Testis (tissue), 3 donors: ENCODE measurements around the gene SPACDR. TPM values are rescaled to one million over a fixed set of nuclear protein-coding genes. Genes with fewer than 3 reads are reported as not detected.

Experiments used
- DNase-seq: peaks from one replicate; pipeline ENCODE4 v3.0.0-alpha.2; 2019
- H3K27ac ChIP-seq, 2 donors: fragments of 200-600 bp; sonication (generic); one replicate each; pipeline ENCODE4 v1.5.1; 2019
- H3K27me3 ChIP-seq: fragments of 200-600 bp; sonication (generic); one replicate; pipeline ENCODE4 v1.5.1; 2019
- H3K36me3 ChIP-seq: fragments of 200-600 bp; sonication (generic); one replicate; pipeline ENCODE4 v1.5.1; 2017; ENCODE audit warnings: low read depth; ENCODE audit errors: missing control alignments
- H3K4me1 ChIP-seq: fragments of 200-600 bp; sonication (generic); one replicate; pipeline ENCODE4 v1.5.1; 2019
- H3K4me3 ChIP-seq, 2 donors: fragments of 200-600 bp; sonication (generic); one replicate each; pipeline ENCODE4 v1.5.1; 2017 to 2019
- H3K9me3 ChIP-seq: fragments of 200-600 bp; sonication (generic); one replicate; pipeline ENCODE4 v1.5.1; 2017
- POLR2A ChIP-seq: fragments of 450-650 bp; IDR thresholded peaks from one replicate; pipeline ENCODE4 v1.6.1; 2017; ENCODE audit warnings: antibody characterized with exemption, mild to moderate bottlenecking, moderate library complexity
- WGBS, 2 donors: methylation state at CpG; one replicate each; pipeline ENCODE4 v1.1.5; 2018; 5-methylcytosine and 5-hydroxymethylcytosine counted together
- intact Hi-C: fragments of 100-400 bp; cut with DNase I; formaldehyde crosslinking; loops from one replicate; pipeline ENCODE4 v1.15.1; 2023; ENCODE audit warnings: low total_unique reads
- polyA plus RNA-seq: library from polyadenylated mRNA; stranded (reverse); fragments of 350-450 nt; fragmentation: Illumina TruSeq; extraction: RNeasy Lipid Tissue Mini Kit (QIAGEN cat#74804); gene quantifications from one replicate; pipeline ENCODE4 v1.2.3, GENCODE V29; 2014; ENCODE audit warnings: low read depth, low replicate concordance; ENCODE audit not compliant: insufficient read depth
- total RNA-seq, 2 donors: library from RNA; depleted of rRNA; stranded (reverse); fragments of >200 nt; gene quantifications; one replicate each; pipeline ENCODE4 v1.2.3, GENCODE V29; 2016
- TF ChIP-seq, protein P1 (sequence below), 3 experiments: fragments of 450-650 bp in 2 of 3; fragments of 200-600 bp in 1 of 3; sonication (generic) in 1 of 3; IDR thresholded peaks; one replicate each; pipeline ENCODE4 v1.5.1; 2016 to 2019; ENCODE audit warnings: antibody characterized with exemption in 3 of 3, mild to moderate bottlenecking in 2 of 3, moderate library complexity in 1 of 3

SPACDR gene
- total and polyA plus RNA-seq, 3 donors from 2014 or later: 34.0 to 84.9 (median 45.8) TPM

DNA sequence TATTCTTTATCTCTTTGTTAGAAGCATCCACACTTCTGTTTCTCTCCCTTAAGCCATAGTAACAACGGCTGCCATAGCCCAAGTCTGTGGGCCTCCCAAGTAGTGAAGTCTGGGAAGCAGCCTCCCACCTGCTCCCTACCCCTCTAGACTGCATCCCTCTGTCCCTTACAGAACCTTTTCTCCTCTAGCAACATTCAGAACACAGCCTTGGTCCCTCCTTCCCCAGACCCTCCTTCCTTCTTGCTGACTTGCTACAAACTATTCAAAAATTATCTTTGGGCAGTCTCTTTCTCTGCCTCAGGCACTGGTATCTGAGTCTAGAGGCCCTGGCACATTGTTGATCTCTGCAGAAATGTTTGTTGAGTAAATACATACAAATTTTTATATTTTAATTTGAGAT lies 17.4 kb upstream of the SPACDR start:
- H3K27ac ChIP-seq: peak overlapping the region in 1 of 2 donors; percentile 85
- TF ChIP-seq POLR2A: no peak
- TF ChIP-seq, protein P1, sequence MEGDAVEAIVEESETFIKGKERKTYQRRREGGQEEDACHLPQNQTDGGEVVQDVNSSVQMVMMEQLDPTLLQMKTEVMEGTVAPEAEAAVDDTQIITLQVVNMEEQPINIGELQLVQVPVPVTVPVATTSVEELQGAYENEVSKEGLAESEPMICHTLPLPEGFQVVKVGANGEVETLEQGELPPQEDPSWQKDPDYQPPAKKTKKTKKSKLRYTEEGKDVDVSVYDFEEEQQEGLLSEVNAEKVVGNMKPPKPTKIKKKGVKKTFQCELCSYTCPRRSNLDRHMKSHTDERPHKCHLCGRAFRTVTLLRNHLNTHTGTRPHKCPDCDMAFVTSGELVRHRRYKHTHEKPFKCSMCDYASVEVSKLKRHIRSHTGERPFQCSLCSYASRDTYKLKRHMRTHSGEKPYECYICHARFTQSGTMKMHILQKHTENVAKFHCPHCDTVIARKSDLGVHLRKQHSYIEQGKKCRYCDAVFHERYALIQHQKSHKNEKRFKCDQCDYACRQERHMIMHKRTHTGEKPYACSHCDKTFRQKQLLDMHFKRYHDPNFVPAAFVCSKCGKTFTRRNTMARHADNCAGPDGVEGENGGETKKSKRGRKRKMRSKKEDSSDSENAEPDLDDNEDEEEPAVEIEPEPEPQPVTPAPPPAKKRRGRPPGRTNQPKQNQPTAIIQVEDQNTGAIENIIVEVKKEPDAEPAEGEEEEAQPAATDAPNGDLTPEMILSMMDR (IDR thresholded peaks at IDR 0.05): no peak
- DNase-seq: peak; percentile 61
- no peaks in the 10 kb centered on the region for H3K36me3 ChIP-seq
- no peak overlapping the region for H3K4me3 ChIP-seq
- H3K9me3 ChIP-seq: no peaks in the 10 kb centered on the region
- H3K27me3 ChIP-seq: no peaks in the 10 kb centered on the region
- H3K4me1 ChIP-seq: peaks cover 38% of the 10 kb centered on the region
- 79 to 81% methylated on average over 1 of the region's 1 CpG for WGBS, 2 donors
- intact Hi-C loops: loop anchor here (5.0 kb wide), 1 partner anchor 76 kb away; no protein-coding TSS in a partner anchor

DNA sequence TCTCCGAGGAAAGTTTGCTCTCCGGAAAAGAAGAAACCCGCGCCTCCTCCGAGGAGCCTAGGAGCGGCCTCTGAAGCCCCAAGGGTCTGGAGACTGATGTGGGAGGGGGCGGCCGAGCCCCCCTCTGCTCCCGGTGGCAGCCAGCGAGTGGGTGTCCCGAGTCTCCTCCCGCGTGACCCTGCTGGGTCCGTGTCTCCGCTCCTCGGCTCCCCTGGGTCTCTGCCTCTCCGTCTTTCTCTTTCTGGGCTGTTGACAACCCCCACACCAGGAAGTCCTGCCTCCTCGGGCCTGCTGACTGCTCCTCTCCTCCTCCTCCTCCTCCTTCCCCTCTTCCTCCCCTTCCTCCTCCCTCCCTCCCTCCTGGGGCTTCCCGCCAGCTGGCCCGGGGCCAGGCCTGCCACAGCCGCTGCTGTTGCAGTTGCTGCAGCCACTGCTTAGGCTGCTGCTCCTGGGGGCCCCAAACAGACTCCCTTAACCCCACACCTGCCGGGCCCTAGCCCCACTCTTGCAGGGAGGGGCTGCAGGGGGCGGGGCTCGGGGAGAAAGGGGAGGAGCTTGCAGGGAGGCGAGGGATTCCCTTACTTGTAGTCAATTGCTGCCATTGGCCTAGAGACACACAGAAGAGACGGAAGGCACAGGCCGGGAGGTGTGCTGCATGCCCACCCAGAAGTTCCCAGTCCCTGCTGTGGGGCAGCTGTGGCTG lies 15.0 kb upstream of the SPACDR start, which contains the start of gene TSC22D4:
Gene TSC22D4 (minus strand): TSS at position 257 of the 703 bp plus-strand sequence. CDS start 1,176 bp downstream, outside the sequence.
- H3K27ac ChIP-seq: peak within 1 kb of the TSS; percentile 93 to 95
- peak within 1 kb of the TSS; percentile 83 to 98 for H3K4me3 ChIP-seq
- WGBS, 2 donors: 0 to 2% methylated on average over 10 to 27 of the region's 27 CpGs
- DNase-seq: peak; percentile 96
- H3K36me3 ChIP-seq: no peaks in the 10 kb centered on the region
- H3K4me1 ChIP-seq: peaks cover 45% of the 10 kb centered on the region
- no peaks in the 10 kb centered on the region for H3K9me3 ChIP-seq
- intact Hi-C loops: no loop called here
- peak; percentile 79 for TF ChIP-seq POLR2A
- TF ChIP-seq, protein P1 (IDR thresholded peaks at IDR 0.05): no peak
- H3K27me3 ChIP-seq: no peaks in the 10 kb centered on the region

DNA sequence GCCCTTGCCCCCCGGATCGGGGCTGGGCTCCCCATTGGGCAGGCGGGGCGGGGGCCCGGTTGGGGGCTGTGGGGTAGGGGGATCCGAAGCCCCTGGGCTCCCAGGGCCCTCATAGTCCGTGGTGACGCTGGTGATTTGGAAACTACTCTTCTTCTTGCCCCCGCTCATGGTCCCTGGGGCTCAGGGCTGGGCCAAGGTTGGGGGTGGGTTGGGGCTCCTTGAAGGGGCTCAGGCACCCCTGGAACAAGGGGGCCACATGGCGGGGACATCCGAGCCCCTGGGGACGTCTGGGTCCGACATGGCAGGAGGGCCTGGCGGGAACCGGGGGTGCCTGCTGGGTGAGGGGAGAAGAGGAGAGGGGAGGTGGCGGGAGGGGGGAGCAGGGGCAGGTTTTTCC lies 13.8 kb upstream of the SPACDR start:
- TF ChIP-seq POLR2A: no peak
- TF ChIP-seq, protein P1 (IDR thresholded peaks at IDR 0.05): no peak
- DNase-seq: no peak
- WGBS, 2 donors: 29 to 59% methylated on average over 6 to 10 of the region's 16 CpGs
- no peaks in the 10 kb centered on the region for H3K9me3 ChIP-seq
- no peaks in the 10 kb centered on the region for H3K36me3 ChIP-seq
- peak overlapping the region; percentile 93 to 95 for H3K27ac ChIP-seq
- peak overlapping the region; percentile 83 to 98 for H3K4me3 ChIP-seq
- H3K27me3 ChIP-seq: no peaks in the 10 kb centered on the region
- H3K4me1 ChIP-seq: peaks cover 53% of the 10 kb centered on the region
- intact Hi-C loops: no loop called here

DNA sequence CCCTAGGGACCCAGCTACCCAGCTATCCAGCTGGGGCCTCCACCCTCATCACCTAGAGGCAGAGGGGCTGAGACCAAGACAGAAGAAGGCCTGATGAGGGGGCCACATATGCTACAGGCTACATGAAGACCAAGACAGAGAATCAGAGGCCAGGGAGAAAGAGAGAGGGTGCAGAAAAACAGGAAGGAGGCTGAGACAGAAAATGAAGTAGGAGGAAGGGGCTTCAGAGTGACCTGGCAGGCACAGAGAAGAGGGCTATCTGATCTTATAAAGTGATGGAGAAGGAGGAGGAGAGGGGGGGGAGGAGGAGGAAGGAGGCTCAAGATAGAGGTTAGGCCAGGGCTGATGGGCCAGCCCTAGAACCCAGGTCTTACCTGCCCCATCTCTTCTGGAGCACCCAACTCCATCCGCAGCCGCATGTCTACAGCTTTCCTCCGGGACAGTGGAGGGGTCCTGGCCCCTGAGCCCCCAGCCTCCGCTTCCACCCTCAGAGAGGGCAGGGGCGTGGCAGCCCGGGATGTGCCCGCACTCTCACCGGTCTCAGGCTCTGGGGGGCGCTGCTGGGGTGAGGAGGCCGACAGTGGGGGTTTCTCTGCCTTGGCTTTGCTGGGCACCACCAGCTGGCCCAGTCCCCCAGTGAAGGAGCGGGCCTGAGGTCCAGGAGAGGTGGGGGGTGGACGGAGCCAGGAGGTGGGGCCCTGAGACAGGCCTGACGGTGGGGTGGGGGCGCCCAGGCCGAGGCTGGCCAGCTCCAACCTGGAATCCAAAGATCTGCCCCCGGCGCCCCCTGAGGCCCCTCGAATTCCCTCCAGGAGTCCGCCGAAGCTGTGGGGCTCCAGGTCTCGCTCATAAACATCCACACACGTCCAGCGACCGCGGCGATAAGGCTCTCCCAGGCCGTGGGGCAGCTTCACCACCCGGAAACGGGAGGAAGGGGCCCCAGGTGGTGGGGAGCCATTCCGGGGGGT lies 13.1 kb upstream of the SPACDR start:
- peak; percentile 65 for DNase-seq

More for the DNA sequence above, 13.1 kb upstream of the SPACDR start:
- H3K27me3 ChIP-seq: no peaks in the 10 kb centered on the region
- no peak for TF ChIP-seq POLR2A
- TF ChIP-seq, protein P1 (IDR thresholded peaks at IDR 0.05): peak in 1 of 3 experiments; percentile 16
- H3K36me3 ChIP-seq: no peaks in the 10 kb centered on the region
- 23 to 38% methylated on average over 9 to 19 of the region's 30 CpGs for WGBS, 2 donors
- H3K27ac ChIP-seq: peak overlapping the region; percentile 93 to 95
- H3K4me1 ChIP-seq: peaks cover 54% of the 10 kb centered on the region
- H3K9me3 ChIP-seq: no peaks in the 10 kb centered on the region
- intact Hi-C loops: no loop called here
- H3K4me3 ChIP-seq: peak overlapping the region; percentile 83 to 98
